ENCODE results near the gene CCDC18. TPM values are rescaled to one million over a fixed set of nuclear protein-coding genes. Genes with fewer than 3 reads are reported as not detected.
"Not testable (repeated sequence)": the region's sequence is repeated elsewhere in the genome, so short reads cannot be mapped to it uniquely, and the experiment has no call there.

The CCDC18 gene
- total RNA-seq, 1 experiment from 2014 or later = 30.4 TPM

DNA sequence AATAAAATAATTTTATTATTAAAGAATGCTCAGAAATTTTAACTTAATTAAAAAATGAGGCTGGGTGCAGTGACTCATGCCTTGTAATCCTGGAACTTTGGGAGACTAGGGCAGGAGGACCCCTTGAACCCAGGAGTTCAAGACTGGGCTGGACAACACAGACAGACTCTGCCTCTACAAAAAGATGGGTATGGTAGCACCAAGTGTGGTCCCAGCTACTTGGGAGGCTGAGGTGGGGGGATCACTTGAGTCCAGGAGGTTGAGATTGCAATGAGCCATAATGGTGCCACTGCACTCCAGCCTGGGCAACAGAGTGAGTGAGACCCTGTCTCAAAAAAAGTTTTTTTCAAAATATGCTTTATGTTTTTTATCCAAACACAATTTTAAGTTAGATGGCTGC, 25.6 kb upstream of the CCDC18 start:
- Histone ChIP-seq H3K36me3 (peaks cover 78% of the 10 kb centered on the region), H3K4me3 (no peak overlapping the region), H3K9me3 (replicated peaks) (no peaks in the 10 kb centered on the region), H3K27ac (no peak overlapping the region), H3K27me3 (replicated peaks) (no peaks in the 10 kb centered on the region), H3K4me1 (replicated peaks) (no peaks in the 10 kb centered on the region)
- DNase-seq (ENCODE audit: low read depth in 1 of 2, low spot score in 2 of 2) = no peak

- Histone ChIP-seq H3K4me1 (replicated peaks) (no peaks in the 10 kb centered on the region), H3K27me3 (replicated peaks) (no peaks in the 10 kb centered on the region), H3K36me3 (peaks cover 82% of the 10 kb centered on the region), H3K9me3 (replicated peaks) (no peaks in the 10 kb centered on the region), H3K27ac (no peak overlapping the region), H3K4me3 (no peak overlapping the region)
- DNase-seq (ENCODE audit: low read depth in 1 of 2, low spot score in 2 of 2) = no peak
These were observed 25.2 kb upstream of the CCDC18 start for GRCh38 chr1:93155335-93155734.

DNA sequence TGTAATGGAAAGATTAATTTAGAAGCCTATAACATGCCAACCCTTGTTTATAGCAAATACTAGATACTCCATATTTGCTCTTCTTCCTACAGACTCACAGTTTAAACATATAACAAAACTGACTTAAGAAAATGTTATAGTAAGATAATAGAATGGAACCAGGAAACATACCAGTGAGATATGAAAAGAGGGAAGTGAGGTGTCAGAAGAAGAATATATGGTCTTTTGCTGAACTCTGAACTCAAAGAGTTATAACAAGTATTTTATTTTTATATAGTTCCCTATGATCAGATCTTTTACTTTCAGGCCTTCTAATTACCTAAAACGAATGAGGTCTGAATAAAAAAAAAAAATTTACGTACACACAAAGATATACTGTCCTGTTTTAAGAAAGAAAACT, 21.2 kb upstream of the CCDC18 start:
- no peak overlapping the region for H3K4me3 ChIP-seq
- H3K36me3 ChIP-seq = peaks cover 58% of the 10 kb centered on the region
- no peak for DNase-seq (ENCODE audit: low read depth in 1 of 2, low spot score in 2 of 2)
- H3K9me3 ChIP-seq (replicated peaks) = no peaks in the 10 kb centered on the region
- no peaks in the 10 kb centered on the region for H3K27me3 ChIP-seq (replicated peaks)
- no peak overlapping the region for H3K27ac ChIP-seq
- H3K4me1 ChIP-seq (replicated peaks) = no peaks in the 10 kb centered on the region

- not testable (repeated sequence) for H3K27ac ChIP-seq; H3K9me3 ChIP-seq (replicated peaks); H3K27me3 ChIP-seq (replicated peaks); H3K4me1 ChIP-seq (replicated peaks); H3K4me3 ChIP-seq; DNase-seq (ENCODE audit: low read depth in 1 of 2, low spot score in 2 of 2)
- H3K36me3 ChIP-seq = peaks cover 40% of the 10 kb centered on the region
These were observed 17.2 kb upstream of the CCDC18 start for GRCh38 chr1:93163314-93163713.

- Histone ChIP-seq H3K4me1 (replicated peaks) (no peaks in the 10 kb centered on the region), H3K36me3 (peaks cover 27% of the 10 kb centered on the region), H3K27me3 (replicated peaks) (no peaks in the 10 kb centered on the region), H3K27ac (no peak overlapping the region), H3K9me3 (replicated peaks) (no peaks in the 10 kb centered on the region; the same call in 1 of the 2 replicates), H3K4me3 (no peak overlapping the region)
- no peak for DNase-seq (ENCODE audit: low read depth in 1 of 2, low spot score in 2 of 2)
These were observed 15.7 kb upstream of the CCDC18 start for GRCh38 chr1:93164816-93165215.

GRCh38 chr1:93165895-93166294, 14.6 kb upstream of the CCDC18 start:
- not testable (repeated sequence) for DNase-seq (ENCODE audit: low read depth in 1 of 2, low spot score in 2 of 2); H3K4me1 ChIP-seq (replicated peaks); H3K9me3 ChIP-seq (replicated peaks); H3K4me3 ChIP-seq; H3K27ac ChIP-seq; H3K27me3 ChIP-seq (replicated peaks)
- peaks cover 22% of the 10 kb centered on the region for H3K36me3 ChIP-seq

DNA sequence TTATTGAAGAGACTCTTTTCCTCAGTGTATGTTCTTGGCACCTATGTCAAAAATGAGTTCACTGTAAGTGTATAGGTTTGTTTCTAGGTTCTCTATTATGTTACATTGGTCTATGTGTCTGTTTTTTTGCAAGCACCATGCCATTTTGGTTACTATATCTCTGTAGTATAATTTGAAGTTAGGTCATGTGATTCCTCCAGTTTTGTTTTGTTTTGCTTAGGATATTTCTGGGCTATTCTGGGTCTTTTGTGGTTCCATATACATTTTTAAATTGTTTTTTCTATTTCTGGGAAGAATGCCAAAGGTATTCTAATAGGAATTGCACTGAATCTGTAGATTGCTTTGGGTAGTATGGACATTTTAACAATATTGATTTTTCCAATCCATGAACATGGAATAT, 13.5 kb upstream of the CCDC18 start:
- Histone ChIP-seq H3K27ac (no peak overlapping the region), H3K4me3 (no peak overlapping the region), H3K9me3 (replicated peaks) (no peaks in the 10 kb centered on the region; the same call in 1 of the 2 replicates), H3K27me3 (replicated peaks) (no peaks in the 10 kb centered on the region), H3K36me3 (peaks cover 25% of the 10 kb centered on the region), H3K4me1 (replicated peaks) (peaks cover 6% of the 10 kb centered on the region)
- DNase-seq (ENCODE audit: low read depth in 1 of 2, low spot score in 2 of 2) = no peak

DNA sequence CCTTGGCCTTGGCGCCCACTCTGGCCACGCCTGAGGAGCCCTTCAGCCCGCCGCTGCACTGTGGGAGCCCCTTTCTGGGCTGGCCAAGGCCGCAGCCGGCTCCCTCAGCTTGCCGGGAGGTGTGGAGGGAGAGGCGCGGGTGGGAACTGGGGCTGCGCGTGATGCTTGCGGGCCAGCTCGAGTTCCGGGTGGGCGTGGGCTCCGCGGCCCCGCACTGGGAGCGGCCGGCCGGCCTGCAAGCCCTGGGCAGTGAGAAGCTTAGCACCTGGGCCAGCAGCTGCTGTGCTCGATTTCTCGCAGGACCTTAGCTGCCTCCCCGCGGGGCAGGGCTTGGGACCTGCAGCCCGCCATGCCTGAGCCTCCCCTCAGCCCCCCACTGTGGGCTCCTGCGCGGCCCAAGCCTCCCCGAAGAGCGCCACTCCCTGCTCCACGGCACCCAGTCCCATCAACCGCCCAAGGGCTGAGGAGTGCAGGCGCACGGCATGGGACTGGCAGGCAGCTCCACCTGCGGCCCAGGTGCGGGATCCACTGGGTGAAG, 10.3 kb upstream of the CCDC18 start:
- Histone ChIP-seq H3K36me3 (peaks cover 34% of the 10 kb centered on the region), H3K4me1 (replicated peaks) (peaks cover 21% of the 10 kb centered on the region)
- not testable (repeated sequence) for H3K27ac ChIP-seq; H3K9me3 ChIP-seq (replicated peaks); H3K4me3 ChIP-seq; H3K27me3 ChIP-seq (replicated peaks); DNase-seq (ENCODE audit: low read depth in 1 of 2, low spot score in 2 of 2)

GRCh38 chr1:93171549-93172034, 8.9 kb upstream of the CCDC18 start:
- Histone ChIP-seq H3K4me3 (no peak overlapping the region), H3K9me3 (replicated peaks) (no peaks in the 10 kb centered on the region; the same call in 1 of the 2 replicates), H3K27ac (peak overlapping the region; percentile 41), H3K27me3 (replicated peaks) (no peaks in the 10 kb centered on the region), H3K4me1 (replicated peaks) (peaks cover 21% of the 10 kb centered on the region), H3K36me3 (peaks cover 36% of the 10 kb centered on the region)
- DNase-seq (ENCODE audit: low read depth in 1 of 2, low spot score in 2 of 2) = no peak

DNA sequence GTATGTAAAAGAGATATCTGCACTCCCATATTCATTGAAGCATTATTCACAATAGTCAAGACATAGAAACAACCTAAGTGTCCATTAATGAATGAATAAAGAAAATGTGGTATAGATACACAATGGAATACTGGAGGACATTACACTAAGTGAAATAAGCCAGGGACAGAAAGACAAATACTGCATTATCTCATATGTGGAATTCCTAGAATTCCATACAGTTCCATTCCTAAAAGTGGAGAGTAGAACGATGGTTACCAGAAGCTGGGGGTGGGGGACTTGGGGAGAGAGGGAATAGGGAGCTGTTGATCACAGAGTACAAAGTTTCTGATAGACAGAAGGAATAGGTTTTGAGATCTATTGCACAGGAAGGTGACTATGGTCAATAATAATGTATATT, 7.7 kb upstream of the CCDC18 start:
- DNase-seq (ENCODE audit: low read depth in 1 of 2, low spot score in 2 of 2) = peak in 1 of 2 experiments; percentile 49
- Histone ChIP-seq H3K4me3 (no peak overlapping the region), H3K4me1 (replicated peaks) (peaks cover 23% of the 10 kb centered on the region), H3K27me3 (replicated peaks) (no peaks in the 10 kb centered on the region), H3K27ac (peak overlapping the region; percentile 41), H3K9me3 (replicated peaks) (no peaks in the 10 kb centered on the region; the same call in 1 of the 2 replicates), H3K36me3 (peaks cover 32% of the 10 kb centered on the region)

DNA sequence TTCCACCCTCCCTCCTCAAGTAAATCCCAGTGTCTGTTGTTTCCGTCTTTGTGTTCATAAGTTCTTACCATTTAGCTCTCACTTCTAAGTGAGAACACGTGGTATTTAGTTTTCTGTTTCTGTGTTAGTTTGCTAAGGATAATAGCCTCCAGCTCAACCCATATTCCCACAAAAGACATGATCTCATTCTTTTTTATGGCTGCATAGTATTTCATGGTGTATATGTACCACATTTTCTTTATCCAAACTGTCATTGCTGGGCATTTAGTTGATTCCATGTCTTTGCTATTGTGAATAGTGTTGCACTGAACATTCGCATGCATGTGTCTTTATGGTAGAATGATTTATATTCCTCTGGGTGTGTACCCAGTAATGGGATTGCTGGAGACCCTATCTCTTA, 5.9 kb upstream of the CCDC18 start:
- H3K4me3 ChIP-seq; H3K27ac ChIP-seq; H3K9me3 ChIP-seq (replicated peaks); H3K27me3 ChIP-seq (replicated peaks); DNase-seq (ENCODE audit: low read depth in 1 of 2, low spot score in 2 of 2): not testable (repeated sequence)
- Histone ChIP-seq H3K4me1 (replicated peaks) (peaks cover 31% of the 10 kb centered on the region), H3K36me3 (peaks cover 27% of the 10 kb centered on the region)

- Histone ChIP-seq H3K9me3 (replicated peaks) (no peaks in the 10 kb centered on the region), H3K4me1 (replicated peaks) (peaks cover 22% of the 10 kb centered on the region), H3K27me3 (replicated peaks) (no peaks in the 10 kb centered on the region), H3K27ac (no peak overlapping the region), H3K36me3 (peaks cover 22% of the 10 kb centered on the region), H3K4me3 (peak overlapping the region; percentile 70)
- DNase-seq (ENCODE audit: low read depth in 1 of 2, low spot score in 2 of 2) = peak in 1 of 2 experiments; percentile 46
These were observed 2.5 kb upstream of the CCDC18 start for GRCh38 chr1:93177991-93178390.

DNA sequence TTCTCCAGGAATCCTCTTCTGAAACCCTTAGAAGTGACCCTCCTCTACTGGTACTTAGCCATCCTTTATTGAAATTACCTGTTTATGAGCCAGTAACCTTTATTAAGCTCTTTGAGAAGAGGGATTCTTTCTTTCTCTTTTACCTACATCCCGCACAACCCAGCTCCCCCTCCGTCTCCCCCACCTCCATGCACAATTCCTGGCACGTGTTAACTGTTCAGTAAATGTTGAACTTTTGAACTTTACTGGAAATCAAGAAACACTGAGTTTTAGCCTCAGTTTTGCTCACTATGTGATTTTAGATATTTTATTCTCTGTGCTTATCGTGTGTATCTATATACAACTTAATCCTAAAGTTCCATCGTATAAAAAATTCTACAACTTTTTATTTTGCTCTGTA, 2.1 kb upstream of the CCDC18 start:
- no peaks in the 10 kb centered on the region for H3K27me3 ChIP-seq (replicated peaks)
- peak overlapping the region; percentile 70 for H3K4me3 ChIP-seq
- H3K4me1 ChIP-seq (replicated peaks) = peaks cover 18% of the 10 kb centered on the region
- DNase-seq (ENCODE audit: low read depth in 1 of 2, low spot score in 2 of 2) = no peak
- H3K27ac ChIP-seq = no peak overlapping the region
- H3K36me3 ChIP-seq = peaks cover 22% of the 10 kb centered on the region
- no peaks in the 10 kb centered on the region for H3K9me3 ChIP-seq (replicated peaks)

DNA sequence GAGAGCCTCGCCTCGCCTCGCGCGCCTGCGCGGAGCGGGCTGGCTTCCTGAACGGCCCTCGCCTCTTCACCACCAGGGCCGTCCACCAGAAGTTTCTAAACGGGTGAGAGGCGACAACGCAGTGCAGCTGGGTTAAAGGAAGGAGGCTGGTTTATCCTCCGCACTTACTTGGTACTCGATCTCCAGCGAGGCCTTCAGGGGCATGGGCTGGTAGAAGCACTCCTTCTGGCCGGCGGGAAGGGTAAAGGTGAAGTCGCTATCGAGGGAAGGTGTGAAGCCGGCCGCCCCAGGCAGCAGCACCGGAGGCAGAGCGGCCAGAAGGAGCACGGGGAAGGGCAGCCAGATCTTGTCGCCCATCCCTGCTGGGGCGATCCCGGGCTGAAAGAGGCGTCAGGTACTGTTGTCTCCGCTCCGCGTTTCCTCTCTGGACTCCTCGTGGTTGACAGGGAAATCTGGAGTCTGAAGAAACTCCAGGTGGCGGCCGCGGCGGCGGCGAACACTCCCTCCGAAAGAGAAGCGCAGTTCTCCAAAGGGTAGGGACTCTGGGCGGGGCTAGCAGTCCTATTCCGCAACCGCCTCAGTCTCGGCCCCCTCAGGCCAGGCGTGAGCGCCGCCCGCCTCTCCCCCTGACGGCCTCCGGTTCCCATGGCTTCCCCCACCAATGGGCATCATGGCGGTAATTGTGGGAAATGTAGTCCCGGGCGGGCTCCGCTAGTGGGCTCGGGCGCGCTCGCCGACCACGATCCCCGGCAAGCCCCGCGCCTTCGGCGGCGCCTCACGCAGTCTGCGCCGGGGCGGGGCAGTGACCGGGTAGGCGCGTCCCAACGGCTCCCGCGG, 420 bp upstream of the CCDC18 start, which contains the start of gene TMED5:
TMED5 (minus strand) TSS at position 528 of the 837 bp plus-strand sequence; CDS start at position 357, 171 bp downstream.
- no peaks in the 10 kb centered on the region for H3K27me3 ChIP-seq (replicated peaks)
- H3K4me3 ChIP-seq = peak within 1 kb of the TSS; percentile 70
- peak; percentile 98 to 99 for DNase-seq (ENCODE audit: low read depth in 1 of 2, low spot score in 2 of 2)
- H3K9me3 ChIP-seq (replicated peaks) = no peaks in the 10 kb centered on the region
- peaks cover 15% of the 10 kb centered on the region for H3K36me3 ChIP-seq
- peak within 1 kb of the TSS; percentile 95 for H3K27ac ChIP-seq
- H3K4me1 ChIP-seq (replicated peaks) = peaks cover 18% of the 10 kb centered on the region
